ENCODE measurements around the gene MRPL58.
"Not testable (repeated sequence)": the region's sequence is repeated elsewhere in the genome, so short reads cannot be mapped to it uniquely, and the experiment has no call there.

- TF ChIP-seq CTCF (IDR thresholded peaks at IDR 0.05 in 2 of 3, conservative IDR thresholded peaks at IDR 0.05 in 1 of 3; ENCODE audit: control insufficient read depth in 2 of 3, extremely low read depth in 1 of 3, insufficient read depth in 1 of 3, low read depth in 3 of 3, low read length in 3 of 3); ZNF274 (IDR thresholded peaks at IDR 0.05; ENCODE audit: insufficient read depth, insufficient read length); POLR2AphosphoS5 (IDR thresholded peaks at IDR 0.05; ENCODE audit: low read length); POLR2A (IDR thresholded peaks at IDR 0.05; ENCODE audit: low read depth, low read length): not testable (repeated sequence)
Observed at GRCh38 chr17:75045946-75046406, 33.5 kb downstream of the MRPL58 start.

All from GM12878 (cell line).